Heart left ventricle (tissue), 13 donors: ENCODE results near the gene GTPBP3.

Source experiments
- POLR2A ChIP-seq, 2 donors: fragments of 450-650 bp; IDR thresholded peaks; one replicate each; pipeline ENCODE4 v1.6.1; 2017; ENCODE audit warnings: antibody characterized with exemption in 2 of 2, mild to moderate bottlenecking in 2 of 2, moderate library complexity in 2 of 2
- TF ChIP-seq, protein P1 (sequence below), 12 donors: fragments of 200-600 bp; sonication (generic) in 4 of 12; IDR thresholded peaks; one replicate each; pipeline versions ENCODE4 v1.5.0 to v1.8.0; 2018 to 2022; ENCODE audit warnings: antibody characterized with exemption in 12 of 12, mild to moderate bottlenecking in 5 of 12
- donor health status: ischemic (EF 13 %, LVEDD 7.1; RV severe dilation, severe dysfunction).
- donor health status: DM: no; HTN: yes; CAD: no.
- donor health status: DM: no; HTN: no; CAD: no.
- donor health status: ischemic (EF 25% LVEDD 6.9; RV normal size, moderate dysfunction).
- donor health status: ischemic (EF 25% LVEDD 5.7; RV mildly dilated, moderate dysfunction).
- donor health status: ischemic (EF 35%, LVEDD 5.7; RV mildly dilated, moderate dysfunction).
- donor health status: nonischemic (EF 11% LVEDD 7.7; RV severe dilation, severe dysfunction).
- donor health status: DM: yes; HTN: yes; CAD: no.
- donor health status: PGD.
- donor health status: ischemic (EF 29% LVEDD 5.4; RV normal size, mild dysfunction).
- donor health status: nonischemic (EF 23%, LVEDD 6.1; RV moderate dilation, normal function).

DNA sequence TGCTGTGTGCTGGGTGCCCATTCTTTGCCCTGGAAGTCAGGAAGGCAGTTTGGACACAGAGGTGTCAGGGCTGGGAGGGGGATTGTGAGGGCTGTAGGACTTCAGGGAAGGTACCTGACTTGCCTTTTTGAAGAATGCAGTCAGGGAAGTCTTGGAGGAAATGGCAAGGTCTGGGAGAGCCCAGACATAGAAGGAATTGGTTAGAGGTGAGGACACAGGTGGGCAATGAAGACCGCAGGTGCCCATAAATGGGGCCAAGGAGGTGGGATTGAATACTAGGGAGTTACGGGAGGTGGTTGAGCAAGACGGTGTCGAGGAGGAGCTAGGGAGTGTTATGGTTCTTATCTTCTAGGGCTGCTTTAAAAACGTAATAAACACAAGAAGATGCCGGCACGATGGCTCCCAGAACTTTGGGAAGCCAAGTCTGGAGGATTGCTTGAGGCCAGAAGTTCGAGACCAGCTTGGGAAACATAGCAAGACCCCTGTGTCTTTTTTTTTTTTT, 29.4 kb upstream of the GTPBP3 start:
- TF ChIP-seq, protein P1, sequence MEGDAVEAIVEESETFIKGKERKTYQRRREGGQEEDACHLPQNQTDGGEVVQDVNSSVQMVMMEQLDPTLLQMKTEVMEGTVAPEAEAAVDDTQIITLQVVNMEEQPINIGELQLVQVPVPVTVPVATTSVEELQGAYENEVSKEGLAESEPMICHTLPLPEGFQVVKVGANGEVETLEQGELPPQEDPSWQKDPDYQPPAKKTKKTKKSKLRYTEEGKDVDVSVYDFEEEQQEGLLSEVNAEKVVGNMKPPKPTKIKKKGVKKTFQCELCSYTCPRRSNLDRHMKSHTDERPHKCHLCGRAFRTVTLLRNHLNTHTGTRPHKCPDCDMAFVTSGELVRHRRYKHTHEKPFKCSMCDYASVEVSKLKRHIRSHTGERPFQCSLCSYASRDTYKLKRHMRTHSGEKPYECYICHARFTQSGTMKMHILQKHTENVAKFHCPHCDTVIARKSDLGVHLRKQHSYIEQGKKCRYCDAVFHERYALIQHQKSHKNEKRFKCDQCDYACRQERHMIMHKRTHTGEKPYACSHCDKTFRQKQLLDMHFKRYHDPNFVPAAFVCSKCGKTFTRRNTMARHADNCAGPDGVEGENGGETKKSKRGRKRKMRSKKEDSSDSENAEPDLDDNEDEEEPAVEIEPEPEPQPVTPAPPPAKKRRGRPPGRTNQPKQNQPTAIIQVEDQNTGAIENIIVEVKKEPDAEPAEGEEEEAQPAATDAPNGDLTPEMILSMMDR (IDR thresholded peaks at IDR 0.05) = no peak
- no peak for TF ChIP-seq POLR2A (IDR thresholded peaks at IDR 0.05)
